ENCODE data around the gene DNAH1.

The DNAH1 gene

GRCh38 chr3:52393131-52393807, 77.2 kb downstream of the DNAH1 start:
- Mint-ChIP-seq H3K4me1 (no peaks in the 10 kb centered on the region), H3K36me3 (peaks cover 14% of the 10 kb centered on the region), H3K27me3 (no peaks in the 10 kb centered on the region), H3K27ac (no peak overlapping the region), H3K4me3 (no peak overlapping the region), H3K9me3 (no peaks in the 10 kb centered on the region)

GRCh38 chr3:52393959-52394670, 78.0 kb downstream of the DNAH1 start:
- no peak overlapping the region for H3K4me3 Mint-ChIP-seq
- H3K36me3 Mint-ChIP-seq, result peaks cover 12% of the 10 kb centered on the region
- H3K27ac Mint-ChIP-seq, result no peak overlapping the region

GRCh38 chr3:52394751-52395502, 78.8 kb downstream of the DNAH1 start:
- H3K4me3 Mint-ChIP-seq, result no peak overlapping the region
- H3K27ac Mint-ChIP-seq, result no peak overlapping the region
- no peaks in the 10 kb centered on the region for H3K9me3 Mint-ChIP-seq
- H3K27me3 Mint-ChIP-seq, result no peaks in the 10 kb centered on the region
- H3K36me3 Mint-ChIP-seq, result peaks cover 12% of the 10 kb centered on the region
- H3K4me1 Mint-ChIP-seq, result no peaks in the 10 kb centered on the region

More at GRCh38 chr3:52393959-52394670, 78.0 kb downstream of the DNAH1 start:
- Mint-ChIP-seq H3K9me3 (no peaks in the 10 kb centered on the region), H3K4me1 (no peaks in the 10 kb centered on the region), H3K27me3 (no peaks in the 10 kb centered on the region)

GRCh38 chr3:52395503-52395865, 79.4 kb downstream of the DNAH1 start:
- H3K4me3 Mint-ChIP-seq, result no peak overlapping the region
- peaks cover 10% of the 10 kb centered on the region for H3K36me3 Mint-ChIP-seq
- H3K27me3 Mint-ChIP-seq, result no peaks in the 10 kb centered on the region
- no peaks in the 10 kb centered on the region for H3K4me1 Mint-ChIP-seq
- H3K27ac Mint-ChIP-seq, result no peak overlapping the region
- H3K9me3 Mint-ChIP-seq, result no peaks in the 10 kb centered on the region

GRCh38 chr3:52396011-52396906, 80.1 kb downstream of the DNAH1 start:
- H3K27me3 Mint-ChIP-seq, result no peaks in the 10 kb centered on the region
- no peak overlapping the region for H3K27ac Mint-ChIP-seq
- no peak overlapping the region for H3K4me3 Mint-ChIP-seq
- H3K36me3 Mint-ChIP-seq, result peaks cover 10% of the 10 kb centered on the region
- no peaks in the 10 kb centered on the region for H3K4me1 Mint-ChIP-seq
- H3K9me3 Mint-ChIP-seq, result no peaks in the 10 kb centered on the region

GRCh38 chr3:52396907-52397591, 80.9 kb downstream of the DNAH1 start:
- H3K36me3 Mint-ChIP-seq, result peaks cover 7% of the 10 kb centered on the region
- H3K27me3 Mint-ChIP-seq, result no peaks in the 10 kb centered on the region
- H3K4me1 Mint-ChIP-seq, result no peaks in the 10 kb centered on the region
- no peak overlapping the region for H3K27ac Mint-ChIP-seq
- H3K9me3 Mint-ChIP-seq, result no peaks in the 10 kb centered on the region
- H3K4me3 Mint-ChIP-seq, result no peak overlapping the region

- no peak overlapping the region for H3K4me3 Mint-ChIP-seq
- H3K9me3 Mint-ChIP-seq, result no peaks in the 10 kb centered on the region
- H3K27me3 Mint-ChIP-seq, result no peaks in the 10 kb centered on the region
- no peaks in the 10 kb centered on the region for H3K4me1 Mint-ChIP-seq
- no peak overlapping the region for H3K27ac Mint-ChIP-seq
- peaks cover 7% of the 10 kb centered on the region for H3K36me3 Mint-ChIP-seq
Observed at GRCh38 chr3:52397676-52398399, 81.7 kb downstream of the DNAH1 start.

GRCh38 chr3:52398670-52399081, 82.6 kb downstream of the DNAH1 start:
- H3K4me3 Mint-ChIP-seq, result no peak overlapping the region

GRCh38 chr3:52399131-52399530, 83.0 kb downstream of the DNAH1 start:
- no peaks in the 10 kb centered on the region for H3K9me3 Mint-ChIP-seq
- H3K27me3 Mint-ChIP-seq, result no peaks in the 10 kb centered on the region
- H3K4me3 Mint-ChIP-seq, result no peak overlapping the region
- H3K27ac Mint-ChIP-seq, result no peak overlapping the region
- peaks cover 1% of the 10 kb centered on the region for H3K36me3 Mint-ChIP-seq
- H3K4me1 Mint-ChIP-seq, result no peaks in the 10 kb centered on the region

More at GRCh38 chr3:52398670-52399081, 82.6 kb downstream of the DNAH1 start:
- H3K4me1 Mint-ChIP-seq, result no peaks in the 10 kb centered on the region
- H3K27ac Mint-ChIP-seq, result no peak overlapping the region
- H3K36me3 Mint-ChIP-seq, result peaks cover 1% of the 10 kb centered on the region
- H3K27me3 Mint-ChIP-seq, result no peaks in the 10 kb centered on the region
- H3K9me3 Mint-ChIP-seq, result no peaks in the 10 kb centered on the region

- Mint-ChIP-seq H3K9me3 (no peaks in the 10 kb centered on the region), H3K4me1 (no peaks in the 10 kb centered on the region), H3K36me3 (peaks cover 1% of the 10 kb centered on the region), H3K4me3 (no peak overlapping the region), H3K27me3 (no peaks in the 10 kb centered on the region), H3K27ac (no peak overlapping the region)
Observed at GRCh38 chr3:52399593-52399992, 83.5 kb downstream of the DNAH1 start.

- Mint-ChIP-seq H3K27ac (no peak overlapping the region), H3K4me1 (no peaks in the 10 kb centered on the region), H3K36me3 (peaks cover 3% of the 10 kb centered on the region), H3K9me3 (no peaks in the 10 kb centered on the region), H3K4me3 (no peak overlapping the region), H3K27me3 (no peaks in the 10 kb centered on the region)
Observed at GRCh38 chr3:52400275-52400793, 84.2 kb downstream of the DNAH1 start.

GRCh38 chr3:52401021-52401420, 84.9 kb downstream of the DNAH1 start:
- Mint-ChIP-seq H3K4me1 (no peaks in the 10 kb centered on the region), H3K36me3 (peaks cover 3% of the 10 kb centered on the region), H3K9me3 (no peaks in the 10 kb centered on the region), H3K27me3 (no peaks in the 10 kb centered on the region), H3K4me3 (no peak overlapping the region), H3K27ac (no peak overlapping the region)

- Mint-ChIP-seq H3K4me3 (no peak overlapping the region), H3K27ac (no peak overlapping the region), H3K27me3 (no peaks in the 10 kb centered on the region), H3K36me3 (peaks cover 3% of the 10 kb centered on the region), H3K4me1 (no peaks in the 10 kb centered on the region), H3K9me3 (no peaks in the 10 kb centered on the region)
Observed at GRCh38 chr3:52401551-52401950, 85.4 kb downstream of the DNAH1 start.

GRCh38 chr3:52402101-52402521, 86.0 kb downstream of the DNAH1 start:
- H3K9me3 Mint-ChIP-seq, result no peaks in the 10 kb centered on the region
- H3K4me3 Mint-ChIP-seq, result no peak overlapping the region
- no peak overlapping the region for H3K27ac Mint-ChIP-seq
- H3K36me3 Mint-ChIP-seq, result peaks cover 3% of the 10 kb centered on the region
- no peaks in the 10 kb centered on the region for H3K27me3 Mint-ChIP-seq
- H3K4me1 Mint-ChIP-seq, result no peaks in the 10 kb centered on the region

Data from activated naive CD4-positive, alpha-beta T cell treated with anti-CD3 and anti-CD28 coated beads, Interleukin-2, amount 50 U/mL, for 24 hours (primary cell).